ENCODE data around the gene RANBP6.
A peak's percentile ranks its signal among the peaks of the same experiment; 100 is the strongest.

The RANBP6 gene

DNA sequence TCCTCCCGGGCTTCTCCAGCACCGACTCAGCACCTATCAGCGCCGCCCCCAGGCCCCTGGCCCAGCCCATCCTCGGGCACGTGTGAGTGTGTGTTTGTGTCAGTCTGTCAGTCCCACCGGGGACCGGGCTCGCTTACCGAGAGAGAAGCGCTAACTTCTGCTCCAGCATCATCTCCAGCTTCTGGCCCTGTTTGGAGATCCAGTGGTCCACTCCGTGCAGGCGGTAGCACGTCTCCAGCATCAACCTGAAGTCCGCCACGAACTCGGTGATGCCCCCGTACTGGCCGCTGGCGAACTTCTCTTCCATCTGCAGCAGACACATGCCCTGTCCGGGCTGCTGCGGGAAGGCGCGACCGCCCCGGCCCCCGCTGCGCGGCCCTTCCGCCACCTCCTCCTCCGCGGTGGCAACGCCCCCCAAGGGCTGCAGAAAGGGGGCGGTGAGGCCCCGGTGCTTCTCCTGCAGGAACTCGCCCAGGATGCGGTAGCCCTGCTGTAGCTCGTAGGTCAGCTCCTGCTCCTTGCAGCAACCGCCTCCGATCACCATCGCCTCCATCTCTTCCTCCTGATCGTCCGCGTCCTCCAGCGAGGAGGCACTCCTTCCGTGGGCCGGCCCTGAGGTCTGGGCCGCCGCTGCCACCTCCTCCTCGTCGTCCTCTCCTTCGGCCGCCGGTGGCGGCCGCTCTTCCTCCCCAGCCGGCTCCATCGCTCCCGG, 8.2 kb downstream of the RANBP6 start:
- peak; percentile 91 to 94 (median 92) for DNase-seq (ENCODE audit: low read depth in 3 of 3)

DNA sequence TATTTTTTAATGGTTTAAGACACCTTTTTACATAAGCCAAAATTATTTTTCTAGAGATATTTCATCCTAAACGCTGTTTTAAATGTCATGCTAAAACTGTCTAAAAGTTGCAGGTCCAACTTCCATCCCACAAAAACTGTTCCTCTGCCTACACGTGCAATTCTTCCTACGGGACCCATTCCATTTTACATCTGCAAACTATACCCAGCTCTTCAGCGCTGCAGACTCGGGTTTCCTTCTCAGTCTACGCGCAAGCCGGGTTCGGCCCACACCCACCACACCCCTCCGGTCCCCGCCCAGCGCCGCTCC, 8.7 kb downstream of the RANBP6 start:
- DNase-seq (ENCODE audit: low read depth in 3 of 3): no peak

DNA sequence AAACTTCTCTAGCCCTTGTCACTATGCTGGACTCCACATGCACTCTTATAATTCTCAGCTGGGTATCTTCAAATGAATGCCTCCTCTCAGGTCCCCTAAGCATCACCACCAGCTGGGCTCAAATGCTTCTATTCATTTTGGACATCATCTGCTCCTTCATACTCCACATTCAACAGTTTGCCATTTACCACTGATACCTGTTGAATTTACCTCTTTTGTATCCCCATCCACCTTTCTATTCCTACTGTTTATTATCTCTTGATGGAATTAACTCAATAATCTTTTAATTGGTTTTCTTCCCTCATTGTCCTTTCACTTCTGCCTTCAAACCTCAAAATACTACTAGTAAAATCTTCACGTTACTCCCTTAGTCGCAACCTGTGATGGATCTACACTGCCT, 14.5 kb downstream of the RANBP6 start:
- no peak for DNase-seq (ENCODE audit: low read depth in 3 of 3)

DNA sequence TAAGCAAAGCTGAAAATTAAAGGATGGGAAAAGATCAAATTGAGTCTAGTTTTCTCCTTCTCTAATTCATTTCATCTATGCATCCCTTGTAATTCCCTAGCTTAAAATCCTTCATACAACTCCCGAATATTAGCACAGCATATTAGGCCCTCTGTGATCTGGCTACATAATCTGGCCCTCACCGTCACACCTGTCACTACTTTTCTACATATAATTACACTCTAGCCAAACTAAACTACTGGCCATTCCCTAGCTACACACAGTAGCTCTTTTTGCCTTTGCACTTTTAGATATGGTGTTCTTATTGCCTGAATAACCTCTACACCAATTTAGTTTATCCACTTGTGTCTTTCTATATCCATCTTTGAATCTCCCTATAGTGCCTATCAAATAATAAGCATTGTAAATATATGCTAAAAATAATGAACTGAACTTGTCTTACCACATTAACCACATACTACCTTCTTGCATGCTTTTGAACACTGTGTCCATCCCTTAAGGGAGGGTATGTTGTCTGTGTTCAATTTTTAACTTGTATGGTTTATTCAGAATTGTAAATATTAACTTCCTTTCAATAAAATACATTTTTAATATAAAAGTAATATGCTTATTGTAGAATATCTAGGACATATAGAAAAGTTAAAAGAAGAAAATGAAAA, 15.9 kb downstream of the RANBP6 start:
- DNase-seq (ENCODE audit: low read depth in 3 of 3): no peak

DNA sequence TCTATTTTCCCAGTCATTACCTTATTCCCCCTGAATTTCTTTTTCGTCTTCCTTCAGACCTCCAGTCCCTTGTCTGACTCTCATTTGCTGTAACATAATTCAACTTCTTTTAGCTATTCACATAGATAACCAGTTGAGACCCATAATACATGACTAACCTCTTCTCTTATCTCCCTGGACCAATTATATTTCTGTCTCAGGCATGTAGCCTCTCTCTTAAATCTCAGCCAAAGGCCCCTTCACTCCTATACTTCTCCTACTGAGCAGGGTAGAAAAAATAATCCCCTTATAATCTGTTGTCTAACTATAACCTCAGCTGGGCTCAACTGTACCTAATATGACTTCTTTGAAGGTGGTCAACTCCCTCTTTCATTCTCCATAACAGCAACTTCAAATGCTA, 20.9 kb downstream of the RANBP6 start:
- DNase-seq (ENCODE audit: low read depth in 3 of 3): no peak

DNA sequence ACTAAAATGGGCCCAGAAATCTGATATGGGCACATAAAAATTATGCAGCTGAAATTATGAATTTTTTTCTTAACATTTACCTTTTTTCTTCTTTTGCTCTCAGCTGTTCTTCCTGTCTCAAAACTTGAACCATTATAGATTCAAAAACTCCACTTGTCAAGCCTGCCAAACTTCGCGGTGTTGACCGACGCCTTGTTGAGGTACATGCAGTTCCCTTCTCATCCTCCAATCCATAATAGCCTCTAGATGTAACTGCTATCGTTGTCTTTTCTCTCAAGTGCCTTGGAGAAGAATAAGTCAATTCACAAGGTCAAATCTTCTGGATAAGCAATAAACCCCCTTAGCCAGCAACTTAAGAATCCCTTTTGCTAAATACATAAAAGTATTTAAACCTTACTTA, 27.2 kb downstream of the RANBP6 start:
- no peak for DNase-seq (ENCODE audit: low read depth in 3 of 3)

DNA sequence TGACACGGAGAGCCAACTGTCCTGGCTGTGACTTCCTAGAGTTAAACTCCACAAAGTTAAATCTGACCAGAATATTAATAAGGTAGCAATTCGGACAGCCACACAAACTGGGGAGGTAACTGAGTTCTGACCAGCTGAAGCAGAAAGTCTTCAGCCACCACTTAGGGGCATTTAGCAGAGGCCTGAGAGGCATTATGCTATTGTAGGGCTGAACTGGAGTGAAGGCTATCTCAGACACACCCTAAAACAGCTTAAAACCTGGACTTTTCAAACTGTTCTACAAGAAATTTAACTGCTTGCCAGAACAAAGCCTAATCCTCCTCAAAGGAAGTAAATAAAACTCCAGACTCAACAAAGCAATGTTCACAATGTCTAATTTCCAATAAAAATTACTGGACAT, 32.4 kb downstream of the RANBP6 start:
- no peak for DNase-seq (ENCODE audit: low read depth in 3 of 3)

DNA sequence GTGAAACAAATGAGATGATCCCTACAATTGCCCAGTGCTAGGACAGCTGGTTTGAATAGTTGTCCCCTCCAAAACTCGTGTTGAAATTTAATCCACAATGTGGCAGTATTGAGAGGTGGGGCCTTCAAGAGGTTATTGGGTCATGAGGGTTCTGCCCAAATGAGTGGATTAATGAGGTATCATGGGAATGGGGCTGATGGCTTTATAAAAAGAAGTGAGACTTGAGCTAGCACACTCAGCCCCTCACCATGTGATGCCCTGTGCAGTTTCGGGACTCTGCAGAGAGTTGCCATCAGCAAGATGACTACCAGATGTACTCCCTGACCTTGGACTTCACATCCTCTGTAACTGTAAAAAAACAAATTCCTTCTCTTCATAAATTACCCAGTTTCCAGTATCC, 33.1 kb downstream of the RANBP6 start:
- no peak for DNase-seq (ENCODE audit: low read depth in 3 of 3)

DNA sequence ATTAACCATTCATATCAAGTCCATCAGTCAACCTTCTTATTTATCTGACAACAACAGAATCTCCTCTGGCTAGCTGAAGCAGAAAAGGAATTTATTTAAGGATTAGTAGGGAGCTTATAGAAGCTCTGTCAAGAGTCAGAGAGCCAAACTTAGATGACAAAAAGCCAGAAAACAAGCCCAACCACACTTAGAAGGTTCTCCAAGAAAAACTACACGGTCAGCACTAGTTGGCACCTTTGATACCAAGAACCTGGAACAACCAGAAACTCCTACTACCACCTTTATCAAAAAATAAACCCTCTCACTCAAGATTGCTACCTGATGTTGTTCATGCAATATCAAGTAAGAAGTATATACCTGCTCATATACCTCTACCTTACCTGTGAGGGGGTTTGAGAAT, 36.9 kb downstream of the RANBP6 start:
- DNase-seq (ENCODE audit: low read depth in 3 of 3): no peak

DNA sequence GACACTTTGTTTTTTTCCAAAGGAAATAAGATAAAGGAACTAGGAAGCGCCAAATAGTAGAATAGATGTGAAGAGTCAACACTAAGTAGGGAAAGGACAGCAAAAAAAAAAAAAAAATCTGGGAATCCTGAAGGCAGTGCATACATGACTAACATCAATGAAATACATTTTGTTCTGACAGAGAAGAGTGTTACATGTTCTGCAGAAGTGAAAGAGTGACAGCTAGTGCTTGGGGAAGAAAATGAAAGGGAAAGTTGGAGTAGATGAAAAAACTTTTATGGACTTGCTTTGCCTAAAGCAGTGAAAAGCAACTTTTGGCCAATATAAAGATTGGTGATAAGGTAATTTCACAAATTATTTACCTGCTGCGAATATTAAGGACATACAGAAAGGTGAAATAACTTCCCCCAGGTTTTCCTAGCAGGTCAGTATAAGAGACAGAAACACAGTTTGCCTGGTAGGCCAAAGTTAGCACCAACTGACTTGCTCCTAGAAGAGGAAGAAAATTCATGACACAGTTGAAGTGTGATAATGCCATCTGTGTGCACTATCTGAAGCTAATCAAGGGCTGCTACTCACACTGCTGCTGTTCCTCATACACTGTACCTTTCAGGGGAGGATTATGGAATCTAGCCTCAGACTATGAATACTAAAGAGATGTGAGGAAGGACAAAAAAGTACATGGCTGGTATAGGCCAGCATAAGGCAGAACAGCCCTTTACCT, 38.6 kb downstream of the RANBP6 start:
- no peak for DNase-seq (ENCODE audit: low read depth in 3 of 3)

DNA sequence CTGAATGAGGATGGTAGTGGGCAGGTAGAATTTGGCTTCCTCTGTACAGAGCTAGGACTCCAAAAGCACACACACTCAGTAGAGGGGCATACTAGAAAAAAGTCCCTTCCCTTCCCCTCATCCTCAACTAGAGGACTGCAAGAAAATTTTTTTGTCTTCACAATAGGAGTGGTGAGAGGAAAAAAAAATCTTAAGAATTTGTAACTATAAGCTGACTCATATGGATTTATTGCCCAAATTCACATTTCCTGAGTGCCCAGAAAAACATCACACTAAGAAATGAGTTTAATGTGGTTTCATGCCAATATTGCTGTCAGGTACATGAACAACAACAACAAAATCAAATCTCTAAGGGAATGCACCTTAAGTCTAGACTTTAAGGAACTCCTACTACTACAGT, 43.7 kb downstream of the RANBP6 start:
- no peak for DNase-seq (ENCODE audit: low read depth in 3 of 3)

All from stimulated activated CD4-positive, alpha-beta T cell treated with anti-CD3 and anti-CD28 coated beads, TNF-alpha, amount 100 ng/mL, for 4 hours (primary cell).